GM21526 (cell line): Measurements from ENCODE around the gene ZC3H7B.

Experiments
- ATAC-seq: cut with Tn5 transposase; IDR thresholded peaks from one replicate; pipeline ENCODE4 v1.9.1; 2021; ENCODE audit warnings: moderate library complexity; ENCODE audit not compliant: unreplicated experiment, low FRiP score

ZC3H7B gene

GRCh38 chr22:41352058-41352457 is 50.7 kb downstream of the ZC3H7B start:
- ATAC-seq, result no peak

- no peak for ATAC-seq
Measured at GRCh38 chr22:41353862-41354575, 52.7 kb downstream of the ZC3H7B start.

GRCh38 chr22:41354979-41355378 is 53.7 kb downstream of the ZC3H7B start:
- no peak for ATAC-seq

- no peak for ATAC-seq
Measured at GRCh38 chr22:41355895-41356294, 54.6 kb downstream of the ZC3H7B start.

- ATAC-seq, result no peak
Measured at GRCh38 chr22:41356430-41357028, 55.2 kb downstream of the ZC3H7B start.

- ATAC-seq, result no peak
Measured at GRCh38 chr22:41357191-41357590, 55.9 kb downstream of the ZC3H7B start.

GRCh38 chr22:41358927-41359326 is 57.6 kb downstream of the ZC3H7B start:
- ATAC-seq, result no peak

GRCh38 chr22:41359376-41359775 is 58.1 kb downstream of the ZC3H7B start:
- no peak for ATAC-seq

- ATAC-seq, result no peak
Measured at GRCh38 chr22:41360126-41360525, 58.8 kb downstream of the ZC3H7B start.

GRCh38 chr22:41361716-41362310 is 60.5 kb downstream of the ZC3H7B start:
- ATAC-seq, result no peak

- ATAC-seq, result no peak
Measured at GRCh38 chr22:41362615-41363014, 61.3 kb downstream of the ZC3H7B start.

- ATAC-seq, result no peak
Measured at GRCh38 chr22:41364233-41364632, 62.9 kb downstream of the ZC3H7B start.

GRCh38 chr22:41364955-41365354 is 63.6 kb downstream of the ZC3H7B start:
- no peak for ATAC-seq

GRCh38 chr22:41365425-41365824 is 64.1 kb downstream of the ZC3H7B start:
- ATAC-seq, result no peak

GRCh38 chr22:41366323-41367029 is 65.2 kb downstream of the ZC3H7B start:
- ATAC-seq, result no peak

- no peak for ATAC-seq
Measured at GRCh38 chr22:41367039-41367679, 65.8 kb downstream of the ZC3H7B start.

GRCh38 chr22:41367680-41368542 is 66.6 kb downstream of the ZC3H7B start:
- ATAC-seq, result no peak

GRCh38 chr22:41368543-41369423 is 67.5 kb downstream of the ZC3H7B start:
- no peak for ATAC-seq

- ATAC-seq, result no peak
Measured at GRCh38 chr22:41369424-41369745, 68.1 kb downstream of the ZC3H7B start.
